Astrocyte (in vitro differentiated cells and primary cell): ENCODE results near the gene AUTS2. TPM values are rescaled to one million over a fixed set of nuclear protein-coding genes. Genes with fewer than 3 reads are reported as not detected.

Source experiments
- DNase-seq: peaks from one replicate; pipeline ENCODE4 v3.0.0-alpha.2; 2010; ENCODE audit warnings: low read depth
- FAIRE-seq: peaks from 2 replicates; lab custom pipeline; 2011; peaks lifted over from hg19 to GRCh38; lab: Jason Lieb, UNC
- H2AFZ ChIP-seq: 2 replicates; pipeline ENCODE4 v1.6.0; 2012; ENCODE audit warnings: low read depth, low read length, inconsistent platforms
- H3K27ac ChIP-seq: 2 replicates; pipeline ENCODE4 v1.5.1; 2011; ENCODE audit warnings: low read depth, low read length, inconsistent platforms
- H3K27me3 ChIP-seq: 2 replicates; pipeline ENCODE4 v1.6.0; 2011; ENCODE audit warnings: low read length, inconsistent platforms; ENCODE audit not compliant: insufficient read depth
- H3K36me3 ChIP-seq: 2 replicates; pipeline ENCODE4 v1.5.1; 2011; ENCODE audit warnings: low read length, inconsistent platforms; ENCODE audit not compliant: insufficient read depth
- H3K4me1 ChIP-seq: 2 replicates; pipeline ENCODE4 v1.5.1; 2011; ENCODE audit warnings: low read length, inconsistent platforms; ENCODE audit not compliant: insufficient read depth
- H3K4me2 ChIP-seq: 2 replicates; pipeline ENCODE4 v1.6.0; 2012; ENCODE audit warnings: low read length, inconsistent platforms
- H3K4me3 ChIP-seq: 2 replicates; pipeline ENCODE4 v1.5.1; 2011; ENCODE audit warnings: low read depth, mild to moderate bottlenecking, low read length, inconsistent platforms; ENCODE audit not compliant: insufficient read depth
- H3K79me2 ChIP-seq: 2 replicates; pipeline ENCODE4 v1.6.0; 2012; ENCODE audit warnings: mild to moderate bottlenecking, low read length, inconsistent platforms; ENCODE audit not compliant: insufficient read depth
- H3K9ac ChIP-seq: 2 replicates; pipeline ENCODE4 v1.6.0; 2012; ENCODE audit warnings: mild to moderate bottlenecking, low read length, inconsistent platforms
- H3K9me3 ChIP-seq: 2 replicates; pipeline ENCODE4 v1.5.1; 2012; ENCODE audit warnings: low read depth, mild to moderate bottlenecking, low read length, inconsistent platforms; ENCODE audit not compliant: insufficient read depth
- H4K20me1 ChIP-seq: 2 replicates; pipeline ENCODE4 v1.6.0; 2012; ENCODE audit warnings: low read length, inconsistent platforms; ENCODE audit not compliant: insufficient read depth
- H3K27ac Mint-ChIP-seq: one replicate; pipeline ENCODE4 v1.8.0; 2021; ENCODE audit warnings: mild to moderate bottlenecking, mixed read lengths; ENCODE audit not compliant: unreplicated experiment
- H3K27me3 Mint-ChIP-seq: one replicate; pipeline ENCODE4 v1.8.0; 2021; ENCODE audit warnings: low read depth, mixed read lengths; ENCODE audit not compliant: unreplicated experiment
- H3K36me3 Mint-ChIP-seq: one replicate; pipeline ENCODE4 v1.8.0; 2021; ENCODE audit warnings: low read depth, mixed read lengths; ENCODE audit not compliant: unreplicated experiment
- H3K4me1 Mint-ChIP-seq: one replicate; pipeline ENCODE4 v1.8.0; 2021; ENCODE audit warnings: low read depth, mixed read lengths; ENCODE audit not compliant: unreplicated experiment
- H3K4me3 Mint-ChIP-seq: one replicate; pipeline ENCODE4 v1.8.0; 2021; ENCODE audit warnings: mild to moderate bottlenecking, moderate library complexity, mixed read lengths; ENCODE audit not compliant: unreplicated experiment
- H3K9me3 Mint-ChIP-seq: one replicate; pipeline ENCODE4 v1.8.0; 2021; ENCODE audit warnings: mild to moderate bottlenecking, mixed read lengths; ENCODE audit not compliant: unreplicated experiment
- EZH2 ChIP-seq: IDR thresholded peaks from 2 replicates; pipeline ENCODE4 v1.6.1; 2012; ENCODE audit warnings: mild to moderate bottlenecking, low read length, inconsistent platforms; ENCODE audit not compliant: insufficient read depth
- total RNA-seq: library from RNA; stranded (reverse); gene quantifications from 2 replicates; pipeline ENCODE4 v1.2.1, GENCODE V29; 2021
- TF ChIP-seq, protein P1 (sequence below): IDR thresholded peaks from 2 replicates; pipeline ENCODE4 v1.5.1; 2011; ENCODE audit warnings: low read depth, mild to moderate bottlenecking, inconsistent platforms, low read length, moderate library complexity; ENCODE audit not compliant: insufficient read depth

AUTS2 gene
- total RNA-seq, 1 donor from 2014 or later: 73.2 TPM

DNA sequence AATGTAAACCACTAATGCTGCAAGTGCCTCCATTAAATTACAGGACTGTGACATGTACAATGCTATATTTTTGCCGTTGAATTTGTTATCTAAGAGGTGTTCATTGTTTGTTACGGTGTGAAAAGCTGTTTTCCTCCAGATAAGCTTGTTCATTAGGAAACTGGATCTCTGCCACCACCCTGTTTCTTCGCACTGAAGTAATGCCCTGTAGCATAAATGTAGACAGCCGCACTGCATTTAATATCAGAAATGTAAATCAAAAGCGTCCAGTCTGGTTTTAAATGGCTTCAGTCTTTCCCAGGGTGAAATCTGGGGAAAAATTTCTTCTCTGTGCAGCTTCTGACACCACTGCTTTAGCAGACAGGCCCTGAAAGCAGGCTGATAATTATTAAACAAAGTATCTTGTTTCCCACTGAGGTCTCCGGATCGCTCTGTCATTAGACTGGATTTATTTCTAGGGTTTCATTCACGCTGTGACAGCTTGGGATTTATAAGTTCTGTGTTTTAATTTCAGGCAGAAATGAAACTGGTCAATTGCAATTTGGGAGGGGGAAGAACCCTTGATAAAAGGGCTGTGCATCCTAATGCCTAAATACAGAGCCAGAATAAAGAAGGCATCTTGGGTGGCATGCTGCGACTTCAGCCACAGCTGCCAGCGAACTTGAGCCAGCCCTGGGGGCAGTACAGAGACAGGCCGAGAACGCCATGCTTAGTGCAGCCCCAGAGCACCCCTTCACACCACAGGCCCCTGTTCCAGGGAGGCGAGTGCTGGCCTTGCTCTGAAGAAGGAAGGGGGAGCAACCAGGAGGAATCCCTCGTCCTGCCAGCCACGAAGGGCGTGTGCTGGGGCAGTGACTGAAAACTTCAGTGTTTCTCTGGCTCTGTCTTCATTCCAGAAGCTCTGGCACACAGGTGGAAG, 985.9 kb downstream of the AUTS2 start:
- Histone ChIP-seq H3K9me3 (no peaks in the 10 kb centered on the region), H2AFZ (no peak overlapping the region), H3K36me3 (no peaks in the 10 kb centered on the region), H4K20me1 (no peaks in the 10 kb centered on the region), H3K79me2 (no peaks in the 10 kb centered on the region), H3K4me2 (no peak overlapping the region), H3K9ac (no peak overlapping the region), H3K27me3 (no peaks in the 10 kb centered on the region), H3K4me3 (no peak overlapping the region), H3K27ac (no peak overlapping the region), H3K4me1 (peaks cover 4% of the 10 kb centered on the region)
- Mint-ChIP-seq H3K4me3 (no peak overlapping the region), H3K27ac (no peak overlapping the region), H3K9me3 (no peaks in the 10 kb centered on the region), H3K27me3 (no peaks in the 10 kb centered on the region), H3K4me1 (peaks cover 59% of the 10 kb centered on the region), H3K36me3 (no peaks in the 10 kb centered on the region)
- FAIRE-seq (no peak), DNase-seq (no peak)
- no peak for TF ChIP-seq EZH2
- TF ChIP-seq, protein P1, sequence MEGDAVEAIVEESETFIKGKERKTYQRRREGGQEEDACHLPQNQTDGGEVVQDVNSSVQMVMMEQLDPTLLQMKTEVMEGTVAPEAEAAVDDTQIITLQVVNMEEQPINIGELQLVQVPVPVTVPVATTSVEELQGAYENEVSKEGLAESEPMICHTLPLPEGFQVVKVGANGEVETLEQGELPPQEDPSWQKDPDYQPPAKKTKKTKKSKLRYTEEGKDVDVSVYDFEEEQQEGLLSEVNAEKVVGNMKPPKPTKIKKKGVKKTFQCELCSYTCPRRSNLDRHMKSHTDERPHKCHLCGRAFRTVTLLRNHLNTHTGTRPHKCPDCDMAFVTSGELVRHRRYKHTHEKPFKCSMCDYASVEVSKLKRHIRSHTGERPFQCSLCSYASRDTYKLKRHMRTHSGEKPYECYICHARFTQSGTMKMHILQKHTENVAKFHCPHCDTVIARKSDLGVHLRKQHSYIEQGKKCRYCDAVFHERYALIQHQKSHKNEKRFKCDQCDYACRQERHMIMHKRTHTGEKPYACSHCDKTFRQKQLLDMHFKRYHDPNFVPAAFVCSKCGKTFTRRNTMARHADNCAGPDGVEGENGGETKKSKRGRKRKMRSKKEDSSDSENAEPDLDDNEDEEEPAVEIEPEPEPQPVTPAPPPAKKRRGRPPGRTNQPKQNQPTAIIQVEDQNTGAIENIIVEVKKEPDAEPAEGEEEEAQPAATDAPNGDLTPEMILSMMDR: no peak

GRCh38 chr7:70585071-70585470, 986.8 kb downstream of the AUTS2 start:
- no peaks in the 10 kb centered on the region for H3K36me3 Mint-ChIP-seq
- H3K27ac ChIP-seq: no peak overlapping the region
- no peaks in the 10 kb centered on the region for H3K9me3 ChIP-seq
- H2AFZ ChIP-seq: no peak overlapping the region
- no peaks in the 10 kb centered on the region for H3K36me3 ChIP-seq
- H3K4me3 Mint-ChIP-seq: no peak overlapping the region
- H3K27ac Mint-ChIP-seq: no peak overlapping the region
- FAIRE-seq (no peak), DNase-seq (no peak)
- H4K20me1 ChIP-seq: no peaks in the 10 kb centered on the region
- no peaks in the 10 kb centered on the region for H3K27me3 Mint-ChIP-seq
- H3K4me3 ChIP-seq: no peak overlapping the region
- no peaks in the 10 kb centered on the region for H3K27me3 ChIP-seq
- peaks cover 4% of the 10 kb centered on the region for H3K4me1 ChIP-seq
- H3K4me1 Mint-ChIP-seq: peaks cover 54% of the 10 kb centered on the region
- no peak overlapping the region for H3K4me2 ChIP-seq
- TF ChIP-seq EZH2: no peak
- TF ChIP-seq, protein P1: no peak
- H3K79me2 ChIP-seq: no peaks in the 10 kb centered on the region
- H3K9ac ChIP-seq: no peak overlapping the region
- no peaks in the 10 kb centered on the region for H3K9me3 Mint-ChIP-seq

DNA sequence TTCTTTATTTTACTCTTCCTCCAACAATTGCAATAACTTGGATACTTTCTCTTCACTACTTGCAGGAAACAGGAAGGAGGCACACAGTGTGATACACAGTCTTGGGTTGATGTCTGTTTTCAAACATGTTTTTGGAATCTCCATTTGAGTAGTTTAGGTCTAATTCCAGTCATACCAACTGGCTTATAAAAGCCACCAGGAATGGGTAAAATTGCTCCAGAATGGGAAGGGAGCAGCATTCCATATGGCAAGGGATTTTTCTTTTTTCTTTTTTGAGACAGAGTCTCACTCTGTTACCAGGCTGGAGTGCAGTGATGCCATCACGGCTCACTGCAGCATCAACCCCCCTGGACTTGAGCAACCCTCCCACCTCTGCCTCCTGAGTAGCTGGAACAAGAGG, 988.5 kb downstream of the AUTS2 start:
- H3K27me3 Mint-ChIP-seq: no peaks in the 10 kb centered on the region
- DNase-seq (peak; percentile 33), FAIRE-seq (peak; percentile 87)
- no peak overlapping the region for H3K9ac ChIP-seq
- H3K27me3 ChIP-seq: no peaks in the 10 kb centered on the region
- no peaks in the 10 kb centered on the region for H3K9me3 ChIP-seq
- no peaks in the 10 kb centered on the region for H3K36me3 Mint-ChIP-seq
- no peaks in the 10 kb centered on the region for H4K20me1 ChIP-seq
- H3K4me1 Mint-ChIP-seq: peaks cover 57% of the 10 kb centered on the region
- H3K4me1 ChIP-seq: peaks cover 4% of the 10 kb centered on the region
- H3K4me3 ChIP-seq: no peak overlapping the region
- no peak overlapping the region for H3K27ac ChIP-seq
- H3K27ac Mint-ChIP-seq: peak overlapping the region; percentile 0
- H2AFZ ChIP-seq: no peak overlapping the region
- no peak for TF ChIP-seq EZH2
- TF ChIP-seq, protein P1: no peak
- no peak overlapping the region for H3K4me2 ChIP-seq
- no peaks in the 10 kb centered on the region for H3K9me3 Mint-ChIP-seq
- H3K4me3 Mint-ChIP-seq: no peak overlapping the region
- H3K79me2 ChIP-seq: no peaks in the 10 kb centered on the region
- H3K36me3 ChIP-seq: no peaks in the 10 kb centered on the region
